ENCODE measurements around the gene GFOD1. TPM values are rescaled to one million over a fixed set of nuclear protein-coding genes. Genes with fewer than 3 reads are reported as not detected.

The GFOD1 gene
- total RNA-seq, 1 experiment from 2014 or later: 1.8 TPM

- DNase-seq (ENCODE audit: low read depth): no peak
These were observed 108.5 kb downstream of the GFOD1 start for GRCh38 chr6:13378669-13379590.

GRCh38 chr6:13377054-13377758 lies 110.2 kb downstream of the GFOD1 start:
- no peak for DNase-seq (ENCODE audit: low read depth)

GRCh38 chr6:13375360-13375878 lies 112.0 kb downstream of the GFOD1 start:
- peak; percentile 47 for DNase-seq (ENCODE audit: low read depth)

- no peak for DNase-seq (ENCODE audit: low read depth)
These were observed 113.5 kb downstream of the GFOD1 start for GRCh38 chr6:13373919-13374318.

- peak; percentile 38 for DNase-seq (ENCODE audit: low read depth)
These were observed 113.9 kb downstream of the GFOD1 start for GRCh38 chr6:13373488-13373886.

- DNase-seq (ENCODE audit: low read depth): peak; percentile 39
These were observed 114.5 kb downstream of the GFOD1 start for GRCh38 chr6:13372688-13373487.

GRCh38 chr6:13372076-13372475 lies 115.3 kb downstream of the GFOD1 start:
- no peak for DNase-seq (ENCODE audit: low read depth)

GRCh38 chr6:13371421-13372072 lies 115.9 kb downstream of the GFOD1 start:
- no peak for DNase-seq (ENCODE audit: low read depth)

GRCh38 chr6:13370623-13371022 lies 116.8 kb downstream of the GFOD1 start:
- no peak for DNase-seq (ENCODE audit: low read depth)

GRCh38 chr6:13369591-13369990 lies 117.8 kb downstream of the GFOD1 start:
- no peak for DNase-seq (ENCODE audit: low read depth)

- DNase-seq (ENCODE audit: low read depth): peak; percentile 37
These were observed 118.7 kb downstream of the GFOD1 start for GRCh38 chr6:13368731-13369115.

- DNase-seq (ENCODE audit: low read depth): no peak
These were observed 119.2 kb downstream of the GFOD1 start for GRCh38 chr6:13368079-13368730.

GRCh38 chr6:13367396-13367795 lies 120.0 kb downstream of the GFOD1 start:
- DNase-seq (ENCODE audit: low read depth): no peak

- DNase-seq (ENCODE audit: low read depth): no peak
These were observed 122.1 kb downstream of the GFOD1 start for GRCh38 chr6:13365320-13365719.

GRCh38 chr6:13364842-13365241 lies 122.6 kb downstream of the GFOD1 start:
- DNase-seq (ENCODE audit: low read depth): no peak

- no peak for DNase-seq (ENCODE audit: low read depth)
These were observed 125.0 kb downstream of the GFOD1 start for GRCh38 chr6:13362412-13362811.

- DNase-seq (ENCODE audit: low read depth): no peak
These were observed 126.5 kb downstream of the GFOD1 start for GRCh38 chr6:13360671-13361540.

GRCh38 chr6:13359287-13359686 lies 128.1 kb downstream of the GFOD1 start:
- DNase-seq (ENCODE audit: low read depth): no peak

- DNase-seq (ENCODE audit: low read depth): no peak
These were observed 128.9 kb downstream of the GFOD1 start for GRCh38 chr6:13358511-13358910.

- peak; percentile 34 for DNase-seq (ENCODE audit: low read depth)
These were observed 129.8 kb downstream of the GFOD1 start for GRCh38 chr6:13357551-13358075.

Measured in RPMI7951 (cell line).